HUES64 (cell line): ENCODE measurements around the gene LAMTOR3.

Source experiments
- H3K27ac ChIP-seq: 2 replicates; pipeline ENCODE4 v1.7.0; 2013; ENCODE audit warnings: low read depth, low read length, inconsistent platforms
- H3K27me3 ChIP-seq: 2 replicates; pipeline ENCODE4 v1.6.1; 2013; ENCODE audit warnings: mild to moderate bottlenecking, low read length; ENCODE audit not compliant: insufficient read depth
- H3K36me3 ChIP-seq: 2 replicates; pipeline ENCODE4 v1.6.1; 2013; ENCODE audit warnings: mild to moderate bottlenecking, low read length; ENCODE audit not compliant: insufficient read depth
- H3K4me1 ChIP-seq: 2 replicates; pipeline ENCODE4 v1.6.1; 2013; ENCODE audit warnings: mild to moderate bottlenecking, low read length, moderate library complexity; ENCODE audit not compliant: insufficient read depth
- H3K4me3 ChIP-seq: 2 replicates; pipeline ENCODE4 v1.5.1; 2013; ENCODE audit warnings: mild to moderate bottlenecking, low read length, moderate library complexity
- H3K9ac ChIP-seq: 2 replicates; pipeline ENCODE4 v1.6.1; 2013; ENCODE audit warnings: mild to moderate bottlenecking, low read depth, low read length
- H3K9me3 ChIP-seq: 2 replicates; pipeline ENCODE4 v1.6.1; 2013; ENCODE audit warnings: low read depth, low read length; ENCODE audit not compliant: insufficient read depth
- WGBS: fragments of 150-250, 120-280 bp; methylation state at CpG from one replicate; pipeline ENCODE4 v1.1.7; 2013; ENCODE audit warnings: missing lambda C conversion rate; 5-methylcytosine and 5-hydroxymethylcytosine counted together

The LAMTOR3 gene

DNA sequence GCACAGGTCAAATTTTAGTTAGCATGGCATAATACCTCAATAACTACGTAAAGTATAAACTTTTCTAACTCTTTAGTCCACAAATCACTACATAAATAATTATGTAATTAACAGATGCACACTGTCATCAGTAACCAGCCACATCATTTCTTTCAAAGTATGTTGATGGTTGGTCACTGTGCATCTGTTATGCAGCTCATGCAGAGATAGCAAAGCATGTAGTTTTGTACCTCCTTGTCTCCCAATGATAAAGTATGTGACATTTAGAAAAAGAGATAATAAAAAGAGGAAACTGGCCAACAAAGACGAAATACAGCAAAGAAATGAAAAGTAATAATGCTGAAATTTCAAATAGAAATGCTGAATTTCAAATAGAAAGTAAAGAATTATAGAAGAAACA lies 2.9 kb downstream of the LAMTOR3 start:
- H3K4me3 ChIP-seq, result no peak overlapping the region

GRCh38 chr4:99887837-99888236 lies 6.4 kb downstream of the LAMTOR3 start:
- H3K36me3 ChIP-seq, result peaks cover 34% of the 10 kb centered on the region
- H3K4me1 ChIP-seq, result no peaks in the 10 kb centered on the region
- H3K27me3 ChIP-seq, result no peaks in the 10 kb centered on the region
- WGBS, result 85% methylated on average over 5 of the region's 5 CpGs
- H3K4me3 ChIP-seq, result no peak overlapping the region
- H3K9me3 ChIP-seq, result no peaks in the 10 kb centered on the region
- H3K27ac ChIP-seq, result no peak overlapping the region
- no peak overlapping the region for H3K9ac ChIP-seq

More for the DNA sequence above, 2.9 kb downstream of the LAMTOR3 start:
- Histone ChIP-seq H3K9me3 (no peaks in the 10 kb centered on the region), H3K36me3 (peaks cover 11% of the 10 kb centered on the region; the same call in 1 of the 2 replicates), H3K27me3 (no peaks in the 10 kb centered on the region), H3K4me1 (no peaks in the 10 kb centered on the region), H3K27ac (no peak overlapping the region), H3K9ac (no peak overlapping the region)
- 100% methylated on average over 2 of the region's 2 CpGs for WGBS

GRCh38 chr4:99886146-99886545 lies 8.1 kb downstream of the LAMTOR3 start:
- H3K27ac ChIP-seq, result no peak overlapping the region
- H3K4me3 ChIP-seq, result no peak overlapping the region
- H3K9ac ChIP-seq, result no peak overlapping the region
- H3K27me3 ChIP-seq, result no peaks in the 10 kb centered on the region
- no peaks in the 10 kb centered on the region for H3K9me3 ChIP-seq
- H3K36me3 ChIP-seq, result peaks cover 49% of the 10 kb centered on the region
- 93% methylated on average over 4 of the region's 4 CpGs for WGBS
- no peaks in the 10 kb centered on the region for H3K4me1 ChIP-seq

- Histone ChIP-seq H3K9ac (no peak overlapping the region), H3K36me3 (peaks cover 53% of the 10 kb centered on the region), H3K9me3 (no peaks in the 10 kb centered on the region), H3K27me3 (no peaks in the 10 kb centered on the region), H3K27ac (no peak overlapping the region), H3K4me1 (no peaks in the 10 kb centered on the region), H3K4me3 (no peak overlapping the region)
Measured at GRCh38 chr4:99885687-99886086, 8.5 kb downstream of the LAMTOR3 start.

DNA sequence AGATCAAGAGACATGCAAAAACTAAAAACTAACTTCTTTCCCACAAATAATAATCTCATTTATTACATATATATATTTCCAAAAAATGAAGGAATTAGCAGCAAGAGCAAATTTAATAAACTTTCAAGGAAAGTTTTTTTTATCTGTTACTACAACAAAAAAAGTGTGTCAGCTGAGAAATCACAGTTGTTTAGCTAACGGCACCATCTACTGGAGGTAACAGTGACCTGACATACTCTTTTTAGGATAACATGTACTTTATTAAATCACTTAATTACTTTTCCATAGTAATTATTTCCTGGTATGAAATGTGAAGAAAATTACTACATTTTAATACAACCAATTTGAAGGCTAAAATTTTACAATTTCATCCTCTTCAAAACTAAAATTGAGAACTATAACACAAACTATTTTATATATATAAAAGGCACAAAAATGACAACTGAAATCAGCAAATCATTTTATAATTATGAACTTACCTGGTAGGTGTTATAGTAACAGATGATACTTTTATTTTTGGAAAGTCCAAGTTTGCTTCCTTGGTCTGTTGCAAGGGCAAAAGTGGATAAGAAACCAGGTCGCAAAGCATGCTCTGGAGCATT lies 9.1 kb downstream of the LAMTOR3 start:
- no peaks in the 10 kb centered on the region for H3K9me3 ChIP-seq
- no peak overlapping the region for H3K9ac ChIP-seq
- H3K4me3 ChIP-seq, result no peak overlapping the region
- no peaks in the 10 kb centered on the region for H3K27me3 ChIP-seq
- H3K27ac ChIP-seq, result no peak overlapping the region
- H3K4me1 ChIP-seq, result no peaks in the 10 kb centered on the region
- H3K36me3 ChIP-seq, result peaks cover 59% of the 10 kb centered on the region
- WGBS, result 96% methylated on average over 1 of the region's 2 CpGs

DNA sequence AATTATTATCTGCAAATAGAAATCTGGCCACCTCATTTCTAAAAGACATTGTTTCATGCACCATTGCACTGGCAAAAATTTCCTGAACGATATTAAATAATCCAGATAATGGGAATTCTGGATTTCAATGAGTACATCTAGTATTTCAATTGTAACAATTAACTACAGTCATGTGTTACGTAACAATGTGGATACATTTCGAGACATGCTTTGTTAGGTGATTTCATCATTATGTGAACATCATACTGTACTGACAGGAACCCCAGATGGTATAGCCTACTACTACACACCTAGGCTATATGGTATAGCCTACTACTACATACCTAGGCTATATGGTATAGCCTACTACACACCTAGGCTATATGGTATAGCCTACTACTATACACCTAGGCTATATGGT lies 14.8 kb downstream of the LAMTOR3 start:
- Histone ChIP-seq H3K4me1 (no peaks in the 10 kb centered on the region), H3K9me3 (no peaks in the 10 kb centered on the region), H3K36me3 (peaks cover 58% of the 10 kb centered on the region), H3K4me3 (no peak overlapping the region), H3K9ac (no peak overlapping the region), H3K27me3 (no peaks in the 10 kb centered on the region), H3K27ac (no peak overlapping the region)
- 94% methylated on average over 3 of the region's 3 CpGs for WGBS

DNA sequence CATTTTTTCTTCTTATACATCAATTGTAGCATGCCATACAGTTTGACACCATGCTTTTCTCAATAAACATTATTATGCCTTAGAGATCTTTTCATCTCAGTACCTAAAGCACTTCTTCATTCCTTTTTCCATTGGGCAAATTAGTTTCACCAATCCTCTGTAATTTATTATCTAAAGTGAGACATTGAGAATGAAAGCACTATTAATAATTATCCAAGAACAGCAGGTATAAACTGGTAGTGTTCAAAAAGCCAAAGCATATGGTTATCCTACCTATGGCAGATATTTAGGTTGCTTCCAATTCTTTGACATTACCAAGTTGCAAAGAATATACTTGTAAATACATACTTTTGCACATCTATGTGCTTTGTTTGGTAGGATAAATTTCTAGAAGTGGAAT lies 15.6 kb downstream of the LAMTOR3 start:
- Histone ChIP-seq H3K4me1 (no peaks in the 10 kb centered on the region), H3K36me3 (peaks cover 50% of the 10 kb centered on the region), H3K27ac (no peak overlapping the region), H3K9me3 (no peaks in the 10 kb centered on the region), H3K9ac (no peak overlapping the region), H3K4me3 (no peak overlapping the region), H3K27me3 (no peaks in the 10 kb centered on the region)

- no peaks in the 10 kb centered on the region for H3K9me3 ChIP-seq
- WGBS, result 92% methylated on average over 3 of the region's 3 CpGs
- no peak overlapping the region for H3K27ac ChIP-seq
- no peaks in the 10 kb centered on the region for H3K27me3 ChIP-seq
- no peak overlapping the region for H3K4me3 ChIP-seq
- peaks cover 34% of the 10 kb centered on the region for H3K36me3 ChIP-seq
- H3K4me1 ChIP-seq, result no peaks in the 10 kb centered on the region
- no peak overlapping the region for H3K9ac ChIP-seq
Measured at GRCh38 chr4:99876946-99877345, 17.3 kb downstream of the LAMTOR3 start.

DNA sequence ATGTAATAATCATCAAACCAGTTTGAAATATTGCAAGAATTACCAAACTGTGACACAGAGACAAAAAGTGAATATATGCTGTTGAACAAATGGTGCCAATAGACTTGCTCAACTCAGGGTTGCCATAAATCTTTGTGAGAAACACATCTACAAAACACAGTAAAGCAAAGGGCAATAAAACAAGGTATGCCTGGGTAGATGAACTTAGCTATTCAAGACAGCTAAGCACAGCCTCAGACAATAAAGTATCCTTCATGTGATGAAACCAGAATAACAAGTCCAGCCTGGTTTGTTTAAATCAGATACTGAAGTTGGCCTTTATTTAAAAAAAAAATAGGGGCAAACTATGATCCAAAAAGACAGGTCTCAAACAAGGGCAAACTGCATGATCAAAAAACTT lies 19.2 kb downstream of the LAMTOR3 start:
- Histone ChIP-seq H3K9ac (no peak overlapping the region), H3K27ac (no peak overlapping the region), H3K4me1 (no peaks in the 10 kb centered on the region), H3K4me3 (no peak overlapping the region), H3K36me3 (peaks cover 15% of the 10 kb centered on the region), H3K9me3 (no peaks in the 10 kb centered on the region), H3K27me3 (no peaks in the 10 kb centered on the region)

- no peak overlapping the region for H3K27ac ChIP-seq
- H3K27me3 ChIP-seq, result no peaks in the 10 kb centered on the region
- H3K36me3 ChIP-seq, result no peaks in the 10 kb centered on the region
- no peaks in the 10 kb centered on the region for H3K9me3 ChIP-seq
- no peak overlapping the region for H3K9ac ChIP-seq
- peaks cover 9% of the 10 kb centered on the region; the same call in 1 of the 2 replicates for H3K4me1 ChIP-seq
- H3K4me3 ChIP-seq, result no peak overlapping the region
Measured at GRCh38 chr4:99872570-99872969, 21.7 kb downstream of the LAMTOR3 start.

DNA sequence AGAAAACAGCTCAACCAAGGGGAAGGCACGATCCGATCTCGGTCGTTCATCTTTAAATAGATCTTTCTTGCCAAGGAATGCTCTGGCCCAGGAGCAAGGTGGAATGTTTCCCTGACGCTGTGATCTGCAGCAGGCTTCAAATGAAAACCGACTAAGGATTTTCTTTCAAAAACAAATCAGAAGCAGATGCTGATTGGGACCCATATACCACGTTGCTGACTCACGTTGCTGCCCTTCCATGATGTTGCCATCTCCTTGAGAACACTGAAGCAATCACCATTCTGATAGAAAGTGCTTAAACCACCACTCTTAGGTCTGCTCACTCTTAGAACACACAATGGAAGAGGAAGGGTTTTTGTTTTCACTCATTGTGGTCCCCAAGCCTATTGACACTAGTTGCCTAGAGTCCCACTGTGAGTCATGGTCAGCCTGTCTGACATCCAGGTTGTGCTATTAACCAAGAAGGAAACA lies 26.1 kb downstream of the LAMTOR3 start:
- H3K27ac ChIP-seq, result peak overlapping the region; percentile 43; the same call in 1 of the 2 replicates
- 47% methylated on average over 8 of the region's 8 CpGs for WGBS
- H3K9me3 ChIP-seq, result no peaks in the 10 kb centered on the region
- H3K4me3 ChIP-seq, result no peak overlapping the region
- no peaks in the 10 kb centered on the region for H3K36me3 ChIP-seq
- H3K4me1 ChIP-seq, result peaks cover 9% of the 10 kb centered on the region; the same call in 1 of the 2 replicates
- H3K27me3 ChIP-seq, result no peaks in the 10 kb centered on the region
- 0 out of 2 replicates have a peak overlapping the region, but pooled peaks have one; percentile 10 for H3K9ac ChIP-seq

- Histone ChIP-seq H3K9me3 (no peaks in the 10 kb centered on the region), H3K36me3 (no peaks in the 10 kb centered on the region), H3K27ac (no peak overlapping the region), H3K9ac (no peak overlapping the region), H3K4me1 (peaks cover 9% of the 10 kb centered on the region; the same call in 1 of the 2 replicates), H3K4me3 (no peak overlapping the region), H3K27me3 (no peaks in the 10 kb centered on the region)
- 52% methylated on average over 3 of the region's 3 CpGs for WGBS
Measured at GRCh38 chr4:99863804-99864203, 30.4 kb downstream of the LAMTOR3 start.
